Measurements from ENCODE around the gene KATNAL1.

The KATNAL1 gene

GRCh38 chr13:30172593-30173302, 134.6 kb downstream of the KATNAL1 start:
- no peak overlapping the region for H3K4me3 ChIP-seq (ENCODE audit: low read depth, low read length)
- TF ChIP-seq MYC (IDR thresholded peaks at IDR 0.05; ENCODE audit: low read depth, low read length) (no peak), CTCF (IDR thresholded peaks at IDR 0.05; ENCODE audit: low read depth, low read length) (no peak), POLR2A (IDR thresholded peaks at IDR 0.05; ENCODE audit: extremely low read depth, insufficient read length) (no peak), MAX (IDR thresholded peaks at IDR 0.05; ENCODE audit: low read depth, low read length) (peak; percentile 9; the same call in 1 of the 2 replicates)
- DNase-seq (ENCODE audit: low read depth), result peak; percentile 65

- DNase-seq (ENCODE audit: low read depth), result no peak
- no peak overlapping the region for H3K4me3 ChIP-seq (ENCODE audit: low read depth, low read length)
- TF ChIP-seq CTCF (IDR thresholded peaks at IDR 0.05; ENCODE audit: low read depth, low read length) (no peak), MAX (IDR thresholded peaks at IDR 0.05; ENCODE audit: low read depth, low read length) (no peak), POLR2A (IDR thresholded peaks at IDR 0.05; ENCODE audit: extremely low read depth, insufficient read length) (no peak), MYC (IDR thresholded peaks at IDR 0.05; ENCODE audit: low read depth, low read length) (no peak)
Measured at GRCh38 chr13:30170569-30170968, 136.8 kb downstream of the KATNAL1 start.

GRCh38 chr13:30169442-30169841, 137.9 kb downstream of the KATNAL1 start:
- TF ChIP-seq CTCF (IDR thresholded peaks at IDR 0.05; ENCODE audit: low read depth, low read length) (no peak), MAX (IDR thresholded peaks at IDR 0.05; ENCODE audit: low read depth, low read length) (0 out of 2 replicates have a peak, but pooled peaks have one; percentile 12)
- no peak overlapping the region for H3K4me3 ChIP-seq (ENCODE audit: low read depth, low read length)
- no peak for DNase-seq (ENCODE audit: low read depth)

GRCh38 chr13:30165796-30166195, 141.6 kb downstream of the KATNAL1 start:
- TF ChIP-seq MAX (IDR thresholded peaks at IDR 0.05; ENCODE audit: low read depth, low read length), result no peak
- no peak for TF ChIP-seq MYC (IDR thresholded peaks at IDR 0.05; ENCODE audit: low read depth, low read length)
- no peak for TF ChIP-seq POLR2A (IDR thresholded peaks at IDR 0.05; ENCODE audit: extremely low read depth, insufficient read length)
- TF ChIP-seq CTCF (IDR thresholded peaks at IDR 0.05; ENCODE audit: low read depth, low read length), result no peak
- H3K4me3 ChIP-seq (ENCODE audit: low read depth, low read length), result no peak overlapping the region
- no peak for DNase-seq (ENCODE audit: low read depth)

GRCh38 chr13:30165071-30165470, 142.3 kb downstream of the KATNAL1 start:
- no peak for TF ChIP-seq CTCF (IDR thresholded peaks at IDR 0.05; ENCODE audit: low read depth, low read length)
- TF ChIP-seq POLR2A (IDR thresholded peaks at IDR 0.05; ENCODE audit: extremely low read depth, insufficient read length), result no peak
- TF ChIP-seq MYC (IDR thresholded peaks at IDR 0.05; ENCODE audit: low read depth, low read length), result no peak
- TF ChIP-seq MAX (IDR thresholded peaks at IDR 0.05; ENCODE audit: low read depth, low read length), result no peak
- DNase-seq (ENCODE audit: low read depth), result no peak
- H3K4me3 ChIP-seq (ENCODE audit: low read depth, low read length), result no peak overlapping the region
